Measurements from ENCODE around the gene PHF10. TPM values are rescaled to one million over a fixed set of nuclear protein-coding genes. Genes with fewer than 3 reads are reported as not detected.
A peak's percentile ranks its signal among the peaks of the same experiment; 100 is the strongest.
"Not testable (repeated sequence)": the region's sequence is repeated elsewhere in the genome, so short reads cannot be mapped to it uniquely, and the experiment has no call there.

PHF10 gene
- total RNA-seq = 51.7 TPM
- long read RNA-seq, partial matches to known transcripts = 0 of 3 reads
- long read RNA-seq, other reads (novel, unspliced or antisense) = 2 of 3 reads

GRCh38 chr6:169724494-169725124 is at the start of gene PHF10:
PHF10 (minus strand) TSS chr6:169724500; CDS start chr6:169723931, 569 bp downstream.
- DNase-seq (ENCODE audit: low spot score) = no peak

- no peak for DNase-seq (ENCODE audit: low spot score)
Measured at GRCh38 chr6:169766921-169767736, 42.8 kb upstream of the PHF10 start.

GRCh38 chr6:169766232-169766631 is 41.9 kb upstream of the PHF10 start:
- DNase-seq (ENCODE audit: low spot score) = no peak

GRCh38 chr6:169765789-169766188 is 41.5 kb upstream of the PHF10 start:
- not testable (repeated sequence) for DNase-seq (ENCODE audit: low spot score)

- DNase-seq (ENCODE audit: low spot score) = no peak
Measured at GRCh38 chr6:169763881-169764280, 39.6 kb upstream of the PHF10 start.

- DNase-seq (ENCODE audit: low spot score) = no peak
Measured at GRCh38 chr6:169763308-169763707, 39.0 kb upstream of the PHF10 start.

- DNase-seq (ENCODE audit: low spot score) = no peak
Measured at GRCh38 chr6:169755162-169755561, 30.9 kb upstream of the PHF10 start.

- no peak for DNase-seq (ENCODE audit: low spot score)
Measured at GRCh38 chr6:169752074-169752623, 27.8 kb upstream of the PHF10 start.

GRCh38 chr6:169751242-169752073 is 27.2 kb upstream of the PHF10 start, which contains the start of the genes DYNLT2 and ERMARD:
DYNLT2 (minus strand) TSS chr6:169751572; CDS start chr6:169751458, 114 bp downstream.
ERMARD (plus strand) TSS chr6:169751622; CDS start chr6:169751658, 36 bp downstream.
- DNase-seq (ENCODE audit: low spot score) = peak; percentile 98

GRCh38 chr6:169746556-169746955 is 22.3 kb upstream of the PHF10 start:
- no peak for DNase-seq (ENCODE audit: low spot score)

- no peak for DNase-seq (ENCODE audit: low spot score)
Measured at GRCh38 chr6:169745405-169745804, 21.1 kb upstream of the PHF10 start.

GRCh38 chr6:169741344-169741743 is 17.0 kb upstream of the PHF10 start:
- no peak for DNase-seq (ENCODE audit: low spot score)

- no peak for DNase-seq (ENCODE audit: low spot score)
Measured at GRCh38 chr6:169738976-169739529, 14.8 kb upstream of the PHF10 start.

- no peak for DNase-seq (ENCODE audit: low spot score)
Measured at GRCh38 chr6:169738204-169738975, 14.1 kb upstream of the PHF10 start.

GRCh38 chr6:169729961-169730360 is 5.7 kb upstream of the PHF10 start:
- no peak for DNase-seq (ENCODE audit: low spot score)

- no peak for DNase-seq (ENCODE audit: low spot score)
Measured at GRCh38 chr6:169726963-169727362, 2.7 kb upstream of the PHF10 start.

GRCh38 chr6:169726049-169726400 is 1.7 kb upstream of the PHF10 start:
- no peak for DNase-seq (ENCODE audit: low spot score)

GRCh38 chr6:169725125-169726048 is 1.1 kb upstream of the PHF10 start:
- DNase-seq (ENCODE audit: low spot score) = no peak

- no peak for DNase-seq (ENCODE audit: low spot score)
Measured at GRCh38 chr6:169723991-169724493, 258 bp downstream of the PHF10 start.
